ENCODE measurements around the gene HM13. TPM values are rescaled to one million over a fixed set of nuclear protein-coding genes. Genes with fewer than 3 reads are reported as not detected.

The HM13 gene
- total RNA-seq, 2 donors from 2014 or later = 120 to 206 TPM

GRCh38 chr20:31567380-31567720, 53.1 kb downstream of the HM13 start:
- Mint-ChIP-seq H3K36me3 (ENCODE audit: low read depth) (peaks cover 36% of the 10 kb centered on the region), H3K4me1 (peaks cover 42% of the 10 kb centered on the region), H3K9me3 (no peaks in the 10 kb centered on the region), H3K27ac (peak overlapping the region; percentile 77), H3K4me3 (no peak overlapping the region), H3K27me3 (ENCODE audit: insufficient read depth) (no peaks in the 10 kb centered on the region)
- Histone ChIP-seq H3K27me3 (ENCODE audit: control insufficient read depth, insufficient read depth, low read length, poor library complexity, severe bottlenecking) (no peaks in the 10 kb centered on the region), H3K4me3 (ENCODE audit: low read length) (no peak overlapping the region), H3K9me3 (ENCODE audit: control insufficient read depth, low read length) (no peaks in the 10 kb centered on the region), H3K36me3 (ENCODE audit: control insufficient read depth, insufficient read depth, low read length) (peaks cover 50% of the 10 kb centered on the region), H3K27ac (ENCODE audit: low read depth, low read length) (no peak overlapping the region), H3K9ac (ENCODE audit: extremely low read depth, low read length, poor library complexity, severe bottlenecking) (no peak overlapping the region), H3K4me1 (ENCODE audit: control insufficient read depth, insufficient read depth, low read length) (peaks cover 9% of the 10 kb centered on the region)
- DNase-seq = no peak
- TF ChIP-seq, protein P1, sequence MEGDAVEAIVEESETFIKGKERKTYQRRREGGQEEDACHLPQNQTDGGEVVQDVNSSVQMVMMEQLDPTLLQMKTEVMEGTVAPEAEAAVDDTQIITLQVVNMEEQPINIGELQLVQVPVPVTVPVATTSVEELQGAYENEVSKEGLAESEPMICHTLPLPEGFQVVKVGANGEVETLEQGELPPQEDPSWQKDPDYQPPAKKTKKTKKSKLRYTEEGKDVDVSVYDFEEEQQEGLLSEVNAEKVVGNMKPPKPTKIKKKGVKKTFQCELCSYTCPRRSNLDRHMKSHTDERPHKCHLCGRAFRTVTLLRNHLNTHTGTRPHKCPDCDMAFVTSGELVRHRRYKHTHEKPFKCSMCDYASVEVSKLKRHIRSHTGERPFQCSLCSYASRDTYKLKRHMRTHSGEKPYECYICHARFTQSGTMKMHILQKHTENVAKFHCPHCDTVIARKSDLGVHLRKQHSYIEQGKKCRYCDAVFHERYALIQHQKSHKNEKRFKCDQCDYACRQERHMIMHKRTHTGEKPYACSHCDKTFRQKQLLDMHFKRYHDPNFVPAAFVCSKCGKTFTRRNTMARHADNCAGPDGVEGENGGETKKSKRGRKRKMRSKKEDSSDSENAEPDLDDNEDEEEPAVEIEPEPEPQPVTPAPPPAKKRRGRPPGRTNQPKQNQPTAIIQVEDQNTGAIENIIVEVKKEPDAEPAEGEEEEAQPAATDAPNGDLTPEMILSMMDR (conservative IDR thresholded peaks at IDR 0.05) = no peak

GRCh38 chr20:31568041-31568731, 53.9 kb downstream of the HM13 start:
- Histone ChIP-seq H3K9me3 (ENCODE audit: control insufficient read depth, low read length) (no peaks in the 10 kb centered on the region), H3K36me3 (ENCODE audit: control insufficient read depth, insufficient read depth, low read length) (peaks cover 43% of the 10 kb centered on the region), H3K4me3 (ENCODE audit: low read length) (no peak overlapping the region), H3K4me1 (ENCODE audit: control insufficient read depth, insufficient read depth, low read length) (peaks cover 9% of the 10 kb centered on the region), H3K9ac (ENCODE audit: extremely low read depth, low read length, poor library complexity, severe bottlenecking) (no peak overlapping the region), H3K27ac (ENCODE audit: low read depth, low read length) (peak overlapping the region; percentile 83), H3K27me3 (ENCODE audit: control insufficient read depth, insufficient read depth, low read length, poor library complexity, severe bottlenecking) (no peaks in the 10 kb centered on the region)
- peaks cover 28% of the 10 kb centered on the region for H3K36me3 Mint-ChIP-seq (ENCODE audit: low read depth)
- peaks cover 43% of the 10 kb centered on the region for H3K4me1 Mint-ChIP-seq
- H3K9me3 Mint-ChIP-seq = no peaks in the 10 kb centered on the region
- H3K4me3 Mint-ChIP-seq = no peak overlapping the region
- peak overlapping the region; percentile 91 for H3K27ac Mint-ChIP-seq
- TF ChIP-seq, protein P1 (conservative IDR thresholded peaks at IDR 0.05) = no peak
- no peaks in the 10 kb centered on the region for H3K27me3 Mint-ChIP-seq (ENCODE audit: insufficient read depth)
- DNase-seq = no peak
- 94 to 95% methylated on average over 16 to 21 of the region's 21 CpGs for WGBS, 2 experiments (ENCODE audit: insufficient coverage in 1 of 2, insufficient read length in 1 of 2)

- Histone ChIP-seq H3K36me3 (ENCODE audit: control insufficient read depth, insufficient read depth, low read length) (peaks cover 37% of the 10 kb centered on the region), H3K9me3 (ENCODE audit: control insufficient read depth, low read length) (no peaks in the 10 kb centered on the region), H3K9ac (ENCODE audit: extremely low read depth, low read length, poor library complexity, severe bottlenecking) (no peak overlapping the region), H3K27me3 (ENCODE audit: control insufficient read depth, insufficient read depth, low read length, poor library complexity, severe bottlenecking) (no peaks in the 10 kb centered on the region), H3K4me1 (ENCODE audit: control insufficient read depth, insufficient read depth, low read length) (peaks cover 9% of the 10 kb centered on the region), H3K4me3 (ENCODE audit: low read length) (no peak overlapping the region), H3K27ac (ENCODE audit: low read depth, low read length) (peak overlapping the region; percentile 83)
- H3K27me3 Mint-ChIP-seq (ENCODE audit: insufficient read depth) = no peaks in the 10 kb centered on the region
- peaks cover 49% of the 10 kb centered on the region for H3K4me1 Mint-ChIP-seq
- TF ChIP-seq, protein P1 (conservative IDR thresholded peaks at IDR 0.05) = no peak
- no peak for DNase-seq
- WGBS, 2 experiments (ENCODE audit: insufficient coverage in 1 of 2, insufficient read length in 1 of 2) = 81% methylated on average over 4 of the region's 5 CpGs; no CpG with 5 or more reads in 1 of the 2 experiments
- no peaks in the 10 kb centered on the region for H3K9me3 Mint-ChIP-seq
- H3K27ac Mint-ChIP-seq = peak overlapping the region; percentile 91
- H3K4me3 Mint-ChIP-seq = no peak overlapping the region
- H3K36me3 Mint-ChIP-seq (ENCODE audit: low read depth) = peaks cover 24% of the 10 kb centered on the region
Measured at GRCh38 chr20:31568773-31569162, 54.5 kb downstream of the HM13 start.

Measured in endodermal cell (in vitro differentiated cells).